C4-2B (cell line): Measurements from ENCODE around the gene PRRT1.

Experiments
- ZFX ChIP-seq: fragments of 450-650 bp; IDR thresholded peaks from 2 replicates; pipeline ENCODE4 v1.6.1; 2017
- TF ChIP-seq, protein P1 (sequence below): fragments of 450-650 bp; conservative IDR thresholded peaks from 2 replicates; pipeline ENCODE4 v1.5.1; 2017; ENCODE audit warnings: mild to moderate bottlenecking

DNA sequence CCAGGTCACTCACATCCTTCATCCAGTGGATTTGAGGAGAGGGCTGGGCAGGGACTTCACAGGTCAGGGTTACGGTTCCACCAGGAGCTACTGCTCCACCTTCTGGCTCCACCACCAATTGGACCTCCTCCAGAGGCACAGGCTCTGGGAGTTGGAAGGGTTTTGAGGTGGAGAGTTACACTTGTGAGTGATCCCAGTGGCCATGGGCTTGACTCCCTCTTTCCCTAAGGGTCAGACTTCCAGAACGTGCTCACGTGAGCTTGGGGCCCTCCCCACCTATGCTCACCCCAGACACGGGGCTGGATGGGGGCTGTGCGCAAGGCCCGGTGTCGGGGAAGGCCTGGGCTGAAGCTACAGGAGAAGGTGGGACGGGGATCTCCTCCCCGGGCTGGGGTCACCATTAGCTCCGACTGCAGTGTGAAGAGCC, 30.8 kb upstream of the PRRT1 start:
- TF ChIP-seq, protein P1, sequence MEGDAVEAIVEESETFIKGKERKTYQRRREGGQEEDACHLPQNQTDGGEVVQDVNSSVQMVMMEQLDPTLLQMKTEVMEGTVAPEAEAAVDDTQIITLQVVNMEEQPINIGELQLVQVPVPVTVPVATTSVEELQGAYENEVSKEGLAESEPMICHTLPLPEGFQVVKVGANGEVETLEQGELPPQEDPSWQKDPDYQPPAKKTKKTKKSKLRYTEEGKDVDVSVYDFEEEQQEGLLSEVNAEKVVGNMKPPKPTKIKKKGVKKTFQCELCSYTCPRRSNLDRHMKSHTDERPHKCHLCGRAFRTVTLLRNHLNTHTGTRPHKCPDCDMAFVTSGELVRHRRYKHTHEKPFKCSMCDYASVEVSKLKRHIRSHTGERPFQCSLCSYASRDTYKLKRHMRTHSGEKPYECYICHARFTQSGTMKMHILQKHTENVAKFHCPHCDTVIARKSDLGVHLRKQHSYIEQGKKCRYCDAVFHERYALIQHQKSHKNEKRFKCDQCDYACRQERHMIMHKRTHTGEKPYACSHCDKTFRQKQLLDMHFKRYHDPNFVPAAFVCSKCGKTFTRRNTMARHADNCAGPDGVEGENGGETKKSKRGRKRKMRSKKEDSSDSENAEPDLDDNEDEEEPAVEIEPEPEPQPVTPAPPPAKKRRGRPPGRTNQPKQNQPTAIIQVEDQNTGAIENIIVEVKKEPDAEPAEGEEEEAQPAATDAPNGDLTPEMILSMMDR: no peak
- TF ChIP-seq ZFX: no peak
